Measurements from ENCODE around the gene OR5H1.

DNA sequence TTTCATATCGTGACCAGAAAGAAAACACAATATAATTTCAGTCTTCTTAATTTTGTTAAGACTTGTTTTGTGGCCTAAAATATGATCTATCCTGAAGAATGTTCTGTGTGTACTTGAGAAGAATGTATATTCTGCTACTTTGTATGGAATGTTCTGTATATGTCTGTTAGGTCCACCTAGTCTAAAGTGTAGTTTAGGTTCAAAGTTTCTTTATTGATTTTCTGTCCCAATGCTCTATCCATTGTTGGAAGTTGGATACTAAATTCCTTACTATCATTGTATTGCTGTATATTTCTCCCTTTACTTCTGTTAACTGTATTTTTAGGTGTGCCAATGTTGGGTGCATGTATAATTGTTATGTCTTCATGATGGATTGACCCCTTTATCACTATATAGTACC lies 22.4 kb upstream of the OR5H1 start:
- TF ChIP-seq, protein P1, sequence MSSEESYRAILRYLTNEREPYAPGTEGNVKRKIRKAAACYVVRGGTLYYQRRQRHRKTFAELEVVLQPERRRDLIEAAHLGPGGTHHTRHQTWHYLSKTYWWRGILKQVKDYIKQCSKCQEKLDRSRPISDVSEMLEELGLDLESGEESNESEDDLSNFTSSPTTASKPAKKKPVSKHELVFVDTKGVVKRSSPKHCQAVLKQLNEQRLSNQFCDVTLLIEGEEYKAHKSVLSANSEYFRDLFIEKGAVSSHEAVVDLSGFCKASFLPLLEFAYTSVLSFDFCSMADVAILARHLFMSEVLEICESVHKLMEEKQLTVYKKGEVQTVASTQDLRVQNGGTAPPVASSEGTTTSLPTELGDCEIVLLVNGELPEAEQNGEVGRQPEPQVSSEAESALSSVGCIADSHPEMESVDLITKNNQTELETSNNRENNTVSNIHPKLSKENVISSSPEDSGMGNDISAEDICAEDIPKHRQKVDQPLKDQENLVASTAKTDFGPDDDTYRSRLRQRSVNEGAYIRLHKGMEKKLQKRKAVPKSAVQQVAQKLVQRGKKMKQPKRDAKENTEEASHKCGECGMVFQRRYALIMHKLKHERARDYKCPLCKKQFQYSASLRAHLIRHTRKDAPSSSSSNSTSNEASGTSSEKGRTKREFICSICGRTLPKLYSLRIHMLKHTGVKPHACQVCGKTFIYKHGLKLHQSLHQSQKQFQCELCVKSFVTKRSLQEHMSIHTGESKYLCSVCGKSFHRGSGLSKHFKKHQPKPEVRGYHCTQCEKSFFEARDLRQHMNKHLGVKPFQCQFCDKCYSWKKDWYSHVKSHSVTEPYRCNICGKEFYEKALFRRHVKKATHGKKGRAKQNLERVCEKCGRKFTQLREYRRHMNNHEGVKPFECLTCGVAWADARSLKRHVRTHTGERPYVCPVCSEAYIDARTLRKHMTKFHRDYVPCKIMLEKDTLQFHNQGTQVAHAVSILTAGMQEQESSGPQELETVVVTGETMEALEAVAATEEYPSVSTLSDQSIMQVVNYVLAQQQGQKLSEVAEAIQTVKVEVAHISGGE (tag by site-specific recombination; conservative IDR thresholded peaks at IDR 0.05; ENCODE audit: low read depth), result no peak
- TF ChIP-seq CTCF (tag by site-specific recombination; IDR thresholded peaks at IDR 0.05) (no peak), ZNF510 (tag by site-specific recombination; IDR thresholded peaks at IDR 0.05; ENCODE audit: insufficient replicate concordance) (no peak), ZBTB48 (tag by site-specific recombination; IDR thresholded peaks at IDR 0.05) (no peak), REST (tag by site-specific recombination; IDR thresholded peaks at IDR 0.05) (no peak), ZNF777 (tag by site-specific recombination; IDR thresholded peaks at IDR 0.05; ENCODE audit: borderline replicate concordance) (no peak), ZBTB26 (tag by site-specific recombination; optimal IDR thresholded peaks at IDR 0.05) (no peak), PRDM6 (tag by site-specific recombination; IDR thresholded peaks at IDR 0.05) (no peak), ZNF76 (tag by site-specific recombination; IDR thresholded peaks at IDR 0.05; ENCODE audit: borderline replicate concordance, low read depth) (no peak), ZNF530 (tag by site-specific recombination; IDR thresholded peaks at IDR 0.05; ENCODE audit: low read depth) (no peak), ZNF433 (tag by site-specific recombination; IDR thresholded peaks at IDR 0.05; ENCODE audit: low read depth) (no peak)
